Stimulated activated CD4-positive, alpha-beta T cell treated with anti-CD3 and anti-CD28 coated beads, Interleukin-12 subunit alpha, Interleukin-12 subunit beta, amount 100 ng/mL, for 24 hours (primary cell): ENCODE results near the gene GAB2.
"Not testable (repeated sequence)": the region's sequence is repeated elsewhere in the genome, so short reads cannot be mapped to it uniquely, and the experiment has no call there.

Experiments used
- DNase-seq, 2 experiments: peaks; one replicate each; pipeline ENCODE4 v3.0.0-alpha.2; 2020; ENCODE audit warnings: low read depth in 2 of 2

The GAB2 gene

GRCh38 chr11:78370406-78371172 is 47.0 kb downstream of the GAB2 start:
- DNase-seq, result no peak

- no peak for DNase-seq
These were observed 52.2 kb downstream of the GAB2 start for GRCh38 chr11:78365381-78365792.

DNA sequence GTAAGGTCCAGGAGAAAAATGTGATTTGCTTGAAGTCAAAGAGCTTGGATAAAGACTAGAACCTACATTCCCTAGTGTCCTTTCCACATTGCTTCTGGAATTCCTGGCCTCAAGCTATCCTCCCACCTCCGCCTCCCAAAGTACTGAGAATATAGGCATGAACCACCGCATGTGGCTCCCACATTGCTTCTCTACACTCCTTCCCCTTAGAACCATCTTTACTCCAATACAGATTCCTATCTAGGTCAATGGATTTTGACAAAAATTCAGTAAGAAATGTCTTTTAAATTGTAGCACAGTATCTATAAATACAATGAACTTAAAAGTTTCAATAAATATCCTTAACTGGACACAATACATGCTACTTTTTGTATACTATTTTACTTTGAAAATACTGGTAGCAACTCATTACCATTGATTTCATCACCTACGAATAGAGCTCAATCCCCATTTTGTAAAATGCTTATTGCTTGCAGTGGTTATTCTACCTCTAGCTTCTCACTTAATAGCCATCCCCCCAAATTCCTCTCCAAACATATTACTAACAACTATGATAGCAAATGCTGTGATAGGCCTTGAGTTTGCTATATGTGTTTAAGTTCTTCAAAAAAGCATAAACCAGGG is 53.4 kb downstream of the GAB2 start:
- DNase-seq, result no peak

DNA sequence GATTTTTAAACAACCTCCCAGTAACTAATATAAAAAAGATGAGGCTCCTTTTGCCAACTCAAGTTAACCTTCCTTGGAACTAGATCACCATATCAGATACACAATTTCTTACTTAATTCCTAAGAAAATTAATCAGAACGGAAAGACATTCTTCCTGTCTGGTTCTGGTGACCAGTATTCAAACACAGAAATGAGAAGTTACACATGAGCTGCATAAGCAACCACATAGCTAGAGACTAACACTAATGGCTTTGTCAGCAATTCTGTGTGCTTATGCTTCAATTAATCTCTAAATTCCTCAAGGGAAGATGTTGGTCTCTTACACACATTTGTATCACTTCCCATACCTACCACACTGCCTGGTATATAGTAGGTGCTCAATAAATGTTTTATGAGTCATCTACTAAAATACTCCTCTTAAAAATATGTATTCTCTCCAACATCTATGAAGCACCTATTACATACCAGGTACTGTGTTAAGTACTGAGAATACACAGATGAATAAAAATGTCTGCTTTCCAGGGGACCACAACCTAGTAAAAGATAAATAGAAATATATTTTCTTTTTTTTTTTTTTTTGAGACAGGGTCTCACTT is 54.5 kb downstream of the GAB2 start:
- DNase-seq, result no peak

GRCh38 chr11:78361228-78361627 is 56.4 kb downstream of the GAB2 start:
- no peak for DNase-seq

- no peak for DNase-seq
These were observed 57.7 kb downstream of the GAB2 start for GRCh38 chr11:78359921-78360320.

DNA sequence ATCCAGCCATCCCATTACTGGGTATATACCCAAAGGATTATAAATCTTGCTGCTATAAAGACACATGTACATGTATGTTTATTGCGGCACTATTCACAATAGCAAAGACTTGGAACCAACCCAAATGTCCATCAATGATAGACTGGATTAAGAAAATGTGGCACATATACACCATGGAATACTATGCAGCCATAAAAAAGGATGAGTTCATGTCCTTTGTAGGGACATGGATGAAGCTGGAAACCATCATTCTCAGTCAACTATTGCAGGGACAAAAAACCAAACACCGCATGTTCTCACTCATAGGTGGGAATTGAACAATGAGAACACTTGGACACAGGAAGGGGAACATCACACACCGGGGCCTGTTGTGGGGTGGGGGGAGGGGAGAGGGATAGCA is 59.7 kb downstream of the GAB2 start:
- not testable (repeated sequence) for DNase-seq

GRCh38 chr11:78357425-78357824 is 60.2 kb downstream of the GAB2 start:
- not testable (repeated sequence) for DNase-seq

GRCh38 chr11:78355742-78356141 is 61.9 kb downstream of the GAB2 start:
- DNase-seq, result not testable (repeated sequence)

GRCh38 chr11:78355309-78355705 is 62.3 kb downstream of the GAB2 start:
- no peak for DNase-seq

DNA sequence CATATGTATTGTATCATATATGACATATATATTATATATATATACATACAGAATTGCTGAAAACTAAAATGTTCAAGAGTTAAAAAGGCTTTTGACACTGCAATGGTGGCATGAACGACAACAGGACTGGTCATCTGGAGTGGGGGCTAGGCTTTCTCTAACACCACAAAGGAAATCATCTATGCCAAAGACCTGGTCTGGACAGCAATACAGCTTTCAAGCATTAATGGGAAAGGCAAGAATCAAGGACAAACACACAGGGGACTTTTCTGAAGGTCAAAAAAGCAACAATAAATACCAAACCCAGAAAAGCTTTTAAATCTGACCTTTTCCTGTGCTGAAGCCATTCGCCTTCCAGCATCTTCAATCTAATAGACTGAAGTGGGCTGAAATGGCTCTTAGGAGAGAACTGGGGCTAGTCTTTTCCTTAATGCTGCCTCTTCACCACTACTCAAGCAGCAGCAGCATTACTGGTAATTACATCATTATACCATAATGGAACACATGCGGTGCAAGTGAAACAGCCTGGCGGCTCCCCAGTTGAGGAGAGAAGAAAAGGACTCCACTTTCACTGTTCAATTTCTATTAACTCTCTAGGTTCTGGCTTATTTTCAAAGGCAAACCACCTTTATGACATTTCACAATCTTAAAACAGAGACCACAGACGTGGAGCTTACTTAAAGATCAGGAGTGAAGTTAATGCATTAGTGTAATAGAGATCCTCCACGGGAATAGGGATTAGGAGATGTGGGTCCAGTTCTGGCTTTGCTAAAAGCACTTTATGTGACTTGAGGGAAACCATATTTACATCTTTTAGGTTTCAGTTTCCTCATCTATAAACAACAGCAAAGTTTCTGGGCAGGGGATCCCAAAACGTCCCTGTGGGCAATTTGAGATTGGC is 63.0 kb downstream of the GAB2 start:
- no peak for DNase-seq

DNA sequence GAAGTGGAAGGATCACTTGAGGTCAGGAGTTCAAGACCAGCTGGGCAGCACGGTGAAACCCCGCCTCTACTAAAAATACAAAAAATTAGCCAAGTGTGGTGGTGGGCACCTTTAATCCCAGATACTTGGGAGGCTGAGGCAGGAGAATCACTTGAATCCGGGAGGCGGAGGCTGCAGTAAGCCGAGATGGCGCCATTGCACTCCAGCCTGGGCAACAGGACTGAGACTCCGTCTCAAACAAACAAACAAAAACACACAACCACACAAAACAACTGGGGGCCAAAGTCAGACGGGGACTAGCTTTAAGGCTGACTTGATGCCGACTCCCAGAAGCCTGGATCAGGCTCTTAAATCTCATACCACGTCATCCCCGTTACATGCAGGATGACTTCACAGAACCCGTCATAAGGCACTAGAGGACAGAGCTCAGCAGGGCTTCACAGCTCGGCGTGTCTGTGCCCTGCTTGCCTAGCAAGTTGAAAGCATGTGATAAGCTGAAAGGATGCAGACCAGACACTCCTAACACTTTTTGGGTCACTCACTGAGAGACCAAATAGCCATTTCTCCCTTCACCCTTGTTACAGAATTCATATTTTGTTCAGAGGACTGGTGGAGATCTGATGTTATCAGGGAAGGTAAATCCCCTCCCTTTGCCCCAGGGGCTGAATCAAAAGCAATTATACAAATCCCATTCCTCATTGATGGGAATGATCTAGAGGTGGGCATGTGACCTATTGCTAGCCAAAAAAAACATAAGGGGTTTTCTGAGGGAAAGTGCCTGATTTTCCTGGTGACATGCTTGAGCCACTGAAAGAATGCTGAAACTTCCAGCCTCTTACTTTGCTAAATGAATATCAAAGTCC is 65.4 kb downstream of the GAB2 start:
- no peak for DNase-seq

GRCh38 chr11:78351193-78351592 is 66.4 kb downstream of the GAB2 start:
- DNase-seq, result no peak

- DNase-seq, result no peak
These were observed 66.9 kb downstream of the GAB2 start for GRCh38 chr11:78350646-78351165.

- DNase-seq, result no peak
These were observed 67.5 kb downstream of the GAB2 start for GRCh38 chr11:78350091-78350645.

GRCh38 chr11:78349624-78350023 is 68.0 kb downstream of the GAB2 start:
- no peak for DNase-seq

DNA sequence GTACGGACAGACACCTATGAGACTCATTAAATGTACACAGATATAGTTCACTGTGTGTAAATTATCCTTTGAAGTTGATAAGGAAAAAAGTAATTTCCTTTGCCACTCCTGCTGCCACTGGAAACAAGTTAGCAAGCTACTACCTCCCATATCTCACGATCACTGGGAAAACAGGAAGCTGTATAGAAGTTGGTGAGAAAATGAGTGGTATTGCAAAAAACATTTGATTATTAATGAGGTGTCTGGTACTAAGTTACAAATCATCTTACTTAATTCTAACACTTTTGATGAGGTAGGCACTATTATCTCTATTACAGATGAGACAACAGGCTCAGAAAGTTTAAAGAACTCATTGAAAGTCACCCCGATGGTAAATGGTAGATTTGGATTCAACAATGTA is 68.5 kb downstream of the GAB2 start:
- no peak for DNase-seq

DNA sequence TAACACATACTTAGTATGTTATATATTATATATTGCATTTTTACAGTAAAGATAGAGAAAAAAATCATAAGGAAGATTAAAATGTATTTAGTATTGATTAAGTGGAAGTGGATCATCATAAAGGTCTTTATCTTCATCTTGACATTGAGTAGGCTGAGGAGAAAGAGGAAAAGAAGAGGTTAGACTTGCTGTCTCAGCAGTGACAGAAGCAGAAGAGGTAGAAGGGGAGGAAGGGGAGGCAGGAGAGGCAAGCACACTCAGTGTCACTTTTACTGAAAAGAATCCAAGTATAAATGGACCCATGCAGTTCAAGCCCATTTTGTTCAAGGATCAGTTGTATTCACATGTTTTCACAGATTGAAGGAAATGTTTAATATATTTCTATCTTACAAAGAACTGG is 69.7 kb downstream of the GAB2 start:
- DNase-seq, result no peak

DNA sequence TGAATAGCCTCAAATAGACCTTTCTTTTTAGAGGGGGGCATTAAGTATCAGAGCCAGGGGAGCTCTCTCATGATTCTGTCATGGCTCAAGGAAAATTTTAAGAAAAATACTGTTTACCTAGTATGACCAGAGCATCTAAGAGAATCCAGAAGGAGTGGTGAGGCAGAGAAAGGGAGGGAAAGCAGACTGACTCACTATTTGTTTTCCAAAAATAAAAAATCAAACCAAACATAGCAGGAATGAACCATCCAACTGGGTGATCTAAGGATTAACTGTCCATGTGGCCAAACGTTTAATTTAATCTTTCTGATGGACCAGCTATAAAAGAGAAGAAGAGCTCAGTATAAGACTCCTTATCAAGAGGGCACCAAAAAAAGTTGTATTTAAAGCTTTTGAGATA is 70.8 kb downstream of the GAB2 start:
- no peak for DNase-seq

DNA sequence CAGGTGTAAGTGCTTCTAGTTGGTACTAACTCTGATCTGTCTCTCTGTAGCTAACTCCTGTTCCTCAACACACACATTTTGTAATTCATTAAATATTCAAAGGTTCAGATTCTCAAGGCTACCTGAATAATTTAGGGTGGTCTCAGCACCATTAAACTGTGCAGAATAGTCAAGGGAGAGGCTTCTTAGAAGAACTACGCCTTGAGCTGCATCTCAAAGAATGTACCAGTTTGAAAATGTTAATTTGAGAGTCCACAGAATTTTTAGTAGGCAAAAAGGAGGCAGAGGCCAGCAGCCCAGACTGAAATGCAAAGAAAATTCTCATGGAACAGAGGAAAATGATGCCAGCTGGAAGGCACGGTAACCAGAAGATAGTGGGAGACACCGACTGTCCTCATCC is 72.2 kb downstream of the GAB2 start:
- no peak for DNase-seq

- DNase-seq, result no peak
These were observed 72.9 kb downstream of the GAB2 start for GRCh38 chr11:78344676-78345075.
